Stimulated activated CD4-positive, alpha-beta T cell treated with anti-CD3 and anti-CD28 coated beads, TNF-alpha, amount 100 ng/mL, for 24 hours (primary cell): ENCODE data around the gene RUNX1.

Experiments used
- DNase-seq, 3 experiments: peaks; one replicate each; pipeline ENCODE4 v3.0.0-alpha.2; 2020; ENCODE audit warnings: low read depth in 3 of 3

RUNX1 gene

DNA sequence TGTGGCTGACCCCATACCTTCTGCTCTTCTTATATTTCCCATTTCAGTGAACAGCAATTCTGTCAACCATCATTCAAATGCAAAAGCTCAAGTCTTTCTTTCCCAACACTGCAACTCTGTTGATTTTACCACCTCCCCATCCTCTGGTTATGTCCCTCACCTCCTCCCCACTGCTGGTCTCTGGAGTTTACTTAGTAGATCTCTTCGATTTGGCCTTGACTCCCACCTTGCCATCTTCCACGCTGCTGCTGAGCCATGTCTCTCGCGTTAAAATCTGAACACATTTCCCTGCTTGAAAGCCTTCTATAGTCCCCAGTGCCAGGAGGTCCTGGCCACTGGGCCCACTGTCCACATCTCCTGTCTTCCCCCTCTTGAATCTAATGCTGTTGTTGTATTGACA lies 125.5 kb downstream of the RUNX1 start:
- no peak for DNase-seq

DNA sequence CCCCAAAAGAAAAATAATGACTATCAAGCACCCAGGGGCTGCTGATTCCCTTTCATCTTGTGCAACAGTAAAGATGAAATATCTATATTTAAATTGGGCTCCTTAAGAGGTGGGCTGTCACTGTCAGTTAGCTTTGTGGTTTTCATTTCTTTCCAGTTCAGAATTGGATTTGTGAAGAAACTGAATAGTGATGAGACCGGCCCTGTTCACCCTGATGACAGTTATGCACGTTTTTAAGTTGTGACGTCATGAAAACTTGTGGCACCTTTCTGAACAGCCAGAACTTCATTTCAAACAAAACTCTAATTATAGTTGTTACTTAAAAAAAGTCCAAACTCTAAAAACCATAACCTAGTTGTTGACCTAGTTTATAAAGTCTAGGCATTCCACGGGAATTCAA lies 125.9 kb downstream of the RUNX1 start:
- DNase-seq: no peak

DNA sequence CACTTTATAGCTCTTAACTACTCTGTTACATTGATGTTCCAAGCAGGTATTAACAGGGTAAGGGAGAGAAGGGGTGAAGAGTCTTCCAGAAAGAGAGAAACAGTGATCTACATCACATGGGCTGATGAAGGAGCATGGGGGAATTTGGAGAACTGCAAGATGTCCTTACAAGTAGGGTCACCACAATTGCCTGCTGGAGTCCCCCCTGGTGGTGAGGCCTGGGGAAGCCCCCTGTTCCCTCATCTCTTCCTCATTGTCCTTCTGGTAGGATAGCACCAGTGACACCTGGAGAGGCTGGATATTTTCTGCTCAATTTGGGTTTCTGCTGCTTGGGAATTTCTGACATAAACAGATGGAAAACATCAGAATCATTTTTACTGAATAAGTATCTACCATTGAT lies 126.6 kb downstream of the RUNX1 start:
- DNase-seq: no peak

DNA sequence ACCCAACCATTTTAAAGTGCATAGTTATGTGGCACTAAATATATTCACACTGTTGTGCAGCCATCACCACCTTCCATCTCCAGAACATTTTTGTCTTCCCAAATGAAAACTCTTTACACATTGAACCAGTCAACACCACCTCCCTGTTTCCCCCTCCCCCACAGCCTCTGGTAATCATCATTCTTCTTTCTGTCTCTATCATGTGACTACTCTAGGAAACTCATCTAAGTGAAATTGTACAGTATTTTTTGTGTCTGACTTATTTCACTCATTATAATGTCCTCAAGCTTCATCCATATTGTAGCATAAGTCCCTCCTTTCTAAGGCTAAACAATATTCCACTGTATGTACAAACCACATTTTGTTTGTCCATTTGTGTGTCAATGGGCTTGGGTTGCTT lies 128.0 kb downstream of the RUNX1 start:
- DNase-seq: no peak

DNA sequence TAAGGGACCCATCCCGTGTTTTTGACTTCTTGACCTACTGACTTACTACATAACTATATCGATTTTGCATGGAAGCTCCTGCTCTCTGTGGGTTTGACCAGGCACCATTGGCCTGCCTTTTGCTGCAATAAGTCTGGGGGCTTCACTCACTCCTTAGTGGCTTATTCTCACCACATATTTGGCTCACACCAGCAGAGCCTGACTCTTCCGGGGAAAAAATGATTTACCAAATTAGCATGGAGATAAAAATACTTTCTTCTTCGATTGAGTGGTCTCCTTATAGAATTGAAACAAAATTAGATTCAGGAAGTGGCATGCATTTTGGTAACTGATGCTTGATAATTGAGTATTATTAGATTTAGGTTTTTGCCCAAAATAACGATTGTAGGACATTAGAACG lies 129.7 kb downstream of the RUNX1 start:
- no peak for DNase-seq

DNA sequence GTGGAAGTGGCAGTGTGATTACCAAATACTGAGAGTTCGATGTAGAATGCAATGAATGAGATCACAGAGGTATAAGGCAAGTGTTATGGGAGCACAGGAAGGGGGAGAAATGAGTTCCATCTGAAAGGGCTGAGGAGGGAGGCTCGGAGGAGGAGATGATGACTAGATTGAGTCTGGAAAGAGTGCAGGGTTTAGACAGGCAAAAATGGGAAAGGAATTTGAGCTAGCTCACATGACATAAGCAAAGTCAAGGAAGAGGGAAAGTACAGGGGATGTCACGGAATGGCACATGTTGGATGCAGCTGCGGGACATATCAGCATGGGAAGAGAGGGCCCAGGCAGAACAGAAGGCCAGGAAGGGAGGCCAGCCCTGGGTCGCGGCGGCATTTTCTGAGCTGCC lies 132.7 kb downstream of the RUNX1 start:
- DNase-seq: no peak

DNA sequence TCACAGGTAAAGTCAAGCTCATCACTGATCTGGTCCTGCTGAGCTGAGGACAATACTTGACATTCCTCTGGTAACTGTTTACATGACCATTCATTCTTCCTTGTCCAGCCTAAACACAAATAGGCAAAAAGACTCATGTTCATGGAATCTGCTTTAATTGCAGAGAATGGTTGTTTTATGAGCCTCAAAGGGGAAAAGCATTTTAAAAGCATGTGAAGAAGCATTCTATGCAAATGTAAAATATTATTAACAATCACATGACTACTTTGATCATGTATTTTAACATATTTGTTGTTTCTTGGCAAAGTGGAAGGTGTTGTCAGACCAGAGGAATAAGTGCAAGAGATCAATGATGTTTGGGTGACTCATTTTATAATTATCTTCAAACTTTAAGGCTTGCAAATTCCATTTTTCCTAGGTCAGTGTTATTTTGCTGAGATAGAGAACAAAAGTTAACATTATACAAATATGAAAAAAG lies 133.7 kb downstream of the RUNX1 start:
- no peak for DNase-seq

DNA sequence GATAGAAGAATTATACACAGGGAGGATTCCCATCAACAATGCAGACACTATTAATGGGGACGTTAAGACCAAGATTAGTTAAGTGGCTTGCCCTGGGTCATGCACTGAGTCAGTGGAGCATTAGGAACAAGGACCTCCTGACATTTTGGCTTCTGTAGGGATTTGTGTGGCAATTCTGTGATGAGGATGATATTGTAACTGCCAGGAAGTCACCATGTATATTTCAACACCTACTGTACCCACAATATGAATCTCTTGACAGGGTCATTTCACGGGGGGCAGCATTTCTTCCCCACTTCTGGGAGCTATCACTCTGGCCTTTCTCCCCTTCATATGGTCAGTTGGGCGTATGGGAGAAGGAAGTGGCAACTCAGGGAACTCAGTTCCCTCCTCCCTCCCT lies 134.9 kb downstream of the RUNX1 start:
- DNase-seq: no peak

DNA sequence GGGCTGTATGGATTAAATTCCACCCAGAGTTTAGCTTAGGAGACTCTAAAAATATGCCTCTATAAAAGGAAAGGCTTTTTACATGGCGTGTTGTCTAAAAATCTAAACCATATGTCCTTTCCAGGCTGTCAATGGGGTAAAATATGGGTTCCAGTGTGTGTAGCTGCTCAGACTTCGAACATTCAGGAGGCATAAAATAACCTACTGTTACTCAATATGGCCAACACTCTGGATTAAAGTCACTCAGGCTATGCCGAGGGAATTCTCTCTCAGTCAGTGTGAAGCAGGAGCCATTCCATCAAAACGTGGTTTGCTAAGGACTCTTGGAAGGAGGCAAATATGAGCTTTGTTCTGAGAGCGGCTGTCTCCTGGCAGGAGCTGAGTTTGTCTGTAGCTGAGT lies 135.3 kb downstream of the RUNX1 start:
- no peak for DNase-seq

DNA sequence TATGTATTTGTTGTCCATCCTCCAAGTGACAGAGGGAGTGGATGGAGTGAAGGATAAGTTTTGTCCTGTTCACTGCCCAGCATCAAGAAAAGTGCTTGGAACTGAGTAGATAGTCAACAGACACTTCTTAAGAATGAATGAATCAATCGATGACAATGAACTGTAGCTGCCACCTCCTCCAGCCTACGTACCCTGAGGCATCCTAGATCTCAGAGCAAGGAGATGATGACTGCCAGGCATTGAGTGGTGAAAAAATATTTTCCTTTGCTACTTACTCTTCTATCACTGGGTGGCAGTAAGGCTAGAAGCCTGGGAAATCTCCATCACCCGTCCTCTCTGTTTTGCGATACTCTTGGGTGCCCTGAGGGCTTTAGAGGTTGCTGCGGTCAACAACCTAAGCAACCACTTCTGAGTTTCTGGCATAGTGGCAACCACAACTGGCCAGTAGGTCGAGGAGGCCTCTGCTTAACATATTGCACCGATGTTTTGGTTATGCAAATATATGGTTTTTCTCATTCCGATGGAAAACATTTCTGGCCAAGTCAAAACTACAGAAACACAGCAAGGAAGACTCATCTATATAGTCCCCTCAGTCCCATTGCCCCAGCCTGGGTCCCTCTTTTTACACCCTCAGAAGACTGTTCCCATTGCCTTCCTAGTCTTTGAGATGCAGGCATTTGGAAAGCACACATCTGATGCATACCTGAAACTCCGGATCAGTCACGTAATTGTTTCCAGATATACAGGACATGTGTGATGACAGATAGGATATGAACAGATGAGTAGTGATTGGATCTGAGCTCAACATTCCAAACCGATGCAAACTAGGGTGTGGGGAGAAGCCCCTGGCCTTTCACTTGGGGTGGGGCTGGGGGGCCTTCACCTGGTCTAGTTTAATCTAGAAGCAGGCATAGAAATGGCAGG lies 136.8 kb downstream of the RUNX1 start:
- DNase-seq: no peak

DNA sequence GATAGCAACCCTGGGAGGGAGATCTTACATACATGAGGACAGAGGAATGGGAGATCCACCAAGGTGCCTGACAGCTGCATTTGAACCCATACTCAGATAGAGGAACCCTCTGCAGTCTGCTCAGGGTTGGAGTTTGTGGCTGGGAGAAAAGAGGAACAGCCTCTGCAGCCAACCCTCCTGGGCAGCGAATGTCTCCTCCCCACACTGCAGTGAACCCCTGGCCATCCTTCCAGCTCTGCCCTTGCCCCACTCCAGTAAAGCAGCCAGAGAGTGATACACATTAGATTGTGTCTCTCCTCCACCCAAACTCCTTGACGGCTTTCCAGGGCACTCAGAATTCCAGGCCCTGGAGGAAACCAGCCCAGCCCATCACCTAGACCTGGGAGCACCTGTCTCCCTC lies 137.7 kb downstream of the RUNX1 start:
- no peak for DNase-seq

DNA sequence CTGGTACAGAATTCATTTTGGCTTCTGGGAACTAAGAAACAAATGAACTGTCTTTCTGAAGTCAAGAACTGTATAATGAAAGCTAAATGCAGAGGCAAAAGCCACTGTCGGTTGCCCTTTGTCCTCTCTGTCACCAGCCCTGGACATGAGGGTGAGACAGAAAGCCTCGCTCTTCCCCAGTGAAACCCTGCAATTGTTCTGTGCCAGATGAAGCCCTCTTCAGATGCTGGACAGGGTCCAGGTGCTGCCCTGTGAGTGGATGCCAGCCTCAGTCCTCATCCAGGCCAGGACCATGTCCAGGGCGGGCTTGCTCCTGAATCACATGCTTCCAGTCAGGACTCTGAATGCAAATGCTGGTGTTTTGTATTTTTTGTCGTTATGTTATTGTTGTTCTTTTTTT lies 138.7 kb downstream of the RUNX1 start:
- DNase-seq: no peak

DNA sequence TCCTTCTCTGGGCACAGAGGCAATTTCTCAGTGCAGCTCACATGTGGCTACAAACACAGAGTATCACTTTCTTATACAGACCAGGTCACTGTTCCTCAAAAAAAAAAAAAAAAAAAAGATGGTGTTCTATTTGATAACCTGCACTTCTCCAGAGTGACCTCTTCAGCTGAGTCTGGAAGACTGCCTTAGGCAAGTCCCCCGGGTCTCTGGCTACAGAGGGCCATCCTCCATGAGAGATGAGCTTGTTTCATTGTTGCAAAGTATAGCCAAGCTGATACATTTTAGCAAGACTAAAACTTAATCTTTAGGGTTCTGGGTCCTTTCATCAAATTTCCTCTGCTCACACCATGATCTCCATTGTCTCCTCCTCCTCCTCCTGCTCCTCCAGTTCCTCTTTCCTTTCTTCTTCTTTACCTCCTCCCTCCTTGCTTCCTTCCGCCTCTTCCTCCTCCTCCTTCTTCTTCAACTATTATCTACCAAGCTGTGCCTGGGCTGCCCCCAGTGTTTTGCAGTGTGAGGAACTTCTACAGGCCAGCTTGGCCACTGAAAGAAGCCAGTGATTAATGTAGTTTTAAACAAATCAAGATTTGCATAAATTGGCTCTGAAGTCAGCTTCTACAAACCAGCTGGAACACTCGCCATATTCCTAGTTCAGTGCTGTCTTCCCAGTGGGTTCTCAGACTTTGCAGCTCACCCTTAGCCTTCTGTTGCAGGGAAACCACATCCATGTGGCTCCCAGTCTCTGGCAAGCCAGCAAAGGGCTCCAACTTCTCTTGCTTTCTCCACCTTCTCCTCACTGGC lies 139.4 kb downstream of the RUNX1 start:
- no peak for DNase-seq

DNA sequence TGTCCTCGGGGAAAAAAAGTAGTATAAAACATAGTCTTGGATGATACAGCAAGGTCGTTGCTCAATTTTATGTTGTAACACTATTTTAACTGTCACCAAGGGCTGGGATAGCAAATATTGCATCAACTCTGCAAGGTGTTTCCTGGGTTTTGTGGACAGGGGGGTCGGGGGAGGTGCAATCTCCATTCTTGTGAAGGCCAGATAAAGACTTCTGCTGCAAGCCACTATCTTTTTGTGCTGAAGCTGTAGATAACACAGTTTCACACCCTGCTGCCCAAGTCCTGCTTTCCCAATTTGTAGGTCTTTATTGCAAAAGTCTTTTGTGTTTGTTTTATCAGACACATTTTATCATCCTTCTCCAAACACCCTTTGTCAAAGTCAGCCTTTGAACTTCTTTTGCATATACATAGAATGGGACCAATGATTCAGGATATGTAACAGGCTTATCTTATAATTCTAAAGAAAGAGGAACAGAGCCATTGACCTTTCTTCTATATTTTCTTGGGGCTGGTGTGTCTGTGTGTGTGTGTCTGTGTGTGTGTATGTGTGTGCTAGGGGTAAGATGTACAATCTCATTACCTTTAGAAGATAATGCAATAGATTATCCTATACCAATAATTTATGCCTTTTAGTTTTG lies 140.6 kb downstream of the RUNX1 start:
- no peak for DNase-seq

DNA sequence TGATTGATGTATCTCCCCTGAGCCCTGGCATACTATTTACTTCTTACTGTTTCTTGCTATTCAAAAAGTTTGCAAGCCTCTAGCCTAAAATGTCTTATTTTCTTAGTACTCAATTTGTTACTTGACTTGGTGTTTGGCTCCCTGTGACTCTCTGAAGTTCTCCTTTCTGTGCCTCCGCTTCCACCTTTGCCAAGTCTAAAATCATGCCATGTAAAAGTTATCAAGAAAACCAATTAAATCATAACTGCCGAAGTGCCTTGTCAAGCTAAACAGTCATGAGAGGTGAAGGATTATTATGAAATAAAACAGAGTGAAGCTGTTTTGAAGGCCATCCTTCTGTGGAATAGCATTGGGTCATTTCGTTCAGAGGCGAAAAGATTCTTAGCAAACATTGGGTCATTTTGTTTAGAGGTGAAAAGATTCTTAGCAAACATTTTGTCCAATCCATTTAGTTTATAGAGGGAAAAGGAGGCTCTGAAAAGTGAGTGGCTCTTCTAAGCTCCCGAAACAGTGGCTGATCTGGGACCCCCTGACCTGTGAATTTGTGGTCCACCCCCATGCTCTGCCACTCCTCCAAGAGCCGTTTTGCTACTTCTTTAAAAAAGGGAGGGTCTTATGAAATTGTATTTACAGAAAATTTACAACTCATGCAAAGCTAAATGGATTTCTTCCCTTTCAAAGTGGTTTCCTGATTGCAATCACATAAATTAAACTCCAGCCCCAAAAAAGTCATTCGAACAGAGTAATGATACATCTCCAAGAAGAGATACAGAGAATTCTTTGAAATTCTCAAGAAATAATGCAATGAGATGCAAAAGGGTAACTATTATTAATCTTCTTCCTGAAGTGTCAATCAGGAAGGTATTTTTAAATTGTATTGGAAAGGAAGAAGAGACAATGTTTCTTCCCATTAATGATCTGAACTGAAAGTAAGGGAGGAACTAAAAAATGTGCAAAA lies 141.4 kb downstream of the RUNX1 start:
- no peak for DNase-seq

DNA sequence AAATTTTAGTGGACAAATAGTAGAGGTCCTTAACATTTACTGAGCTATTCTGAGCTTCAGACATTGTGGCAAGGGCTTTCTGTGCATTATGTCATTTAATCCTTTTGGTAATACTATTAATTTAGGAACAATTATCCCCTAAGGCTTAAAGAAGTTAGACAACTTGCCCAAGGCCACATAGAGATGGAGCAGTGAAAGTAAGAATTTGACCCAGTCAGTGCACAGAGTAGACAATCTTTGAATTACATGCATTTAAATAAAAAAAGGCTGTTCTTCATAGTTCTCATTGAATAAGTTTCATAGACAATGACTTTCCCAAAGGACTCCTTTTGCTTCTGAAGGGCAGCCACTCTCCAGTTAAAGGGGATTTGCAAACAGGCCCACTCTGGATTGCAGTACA lies 142.7 kb downstream of the RUNX1 start:
- no peak for DNase-seq

DNA sequence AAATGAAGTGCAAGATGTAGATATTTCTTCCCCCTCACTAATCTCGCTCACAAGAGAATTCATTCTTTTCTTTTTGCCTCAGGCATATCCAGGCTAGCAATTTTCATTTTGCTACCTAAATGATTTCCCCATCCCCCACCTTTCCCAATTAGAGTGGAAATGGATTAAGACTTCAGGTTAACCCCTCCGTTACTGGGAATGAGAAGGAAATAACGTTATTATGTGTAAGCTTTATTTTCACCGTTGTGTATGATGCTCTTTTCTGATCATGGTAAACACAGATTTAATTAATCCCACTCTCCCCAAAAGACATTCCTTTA lies 143.9 kb downstream of the RUNX1 start:
- no peak for DNase-seq

DNA sequence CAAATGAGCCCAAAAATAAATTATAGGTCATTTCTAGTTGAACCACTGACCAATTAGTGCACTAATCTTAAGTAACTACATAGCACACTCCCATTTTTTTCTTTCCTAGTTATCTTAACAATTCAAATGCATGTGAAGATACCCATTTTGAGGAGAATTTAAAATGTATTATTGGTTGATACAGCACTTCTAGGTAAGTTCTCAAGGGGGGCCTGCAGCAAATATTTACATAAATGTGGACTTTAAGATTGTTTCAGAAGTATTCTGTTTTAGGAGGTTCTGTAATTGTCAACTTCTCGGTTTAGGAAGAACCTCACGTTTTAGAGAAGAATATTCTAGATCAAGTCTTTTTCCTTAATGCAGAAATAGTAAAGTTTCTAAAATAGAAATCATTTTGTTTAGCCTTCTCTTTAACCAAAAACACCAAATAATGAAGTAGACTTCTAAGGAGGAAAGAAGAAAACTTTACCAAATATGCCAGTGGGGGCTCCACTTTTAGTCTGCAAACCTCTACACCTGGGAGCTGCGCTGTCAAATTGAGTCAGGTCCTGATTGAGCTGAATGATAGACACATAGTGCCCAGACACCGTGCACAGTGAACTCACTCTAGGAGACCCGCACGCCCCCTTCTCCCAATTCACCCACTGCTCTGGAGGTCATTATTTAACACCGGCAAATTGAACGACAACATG lies 144.4 kb downstream of the RUNX1 start:
- DNase-seq: no peak

DNA sequence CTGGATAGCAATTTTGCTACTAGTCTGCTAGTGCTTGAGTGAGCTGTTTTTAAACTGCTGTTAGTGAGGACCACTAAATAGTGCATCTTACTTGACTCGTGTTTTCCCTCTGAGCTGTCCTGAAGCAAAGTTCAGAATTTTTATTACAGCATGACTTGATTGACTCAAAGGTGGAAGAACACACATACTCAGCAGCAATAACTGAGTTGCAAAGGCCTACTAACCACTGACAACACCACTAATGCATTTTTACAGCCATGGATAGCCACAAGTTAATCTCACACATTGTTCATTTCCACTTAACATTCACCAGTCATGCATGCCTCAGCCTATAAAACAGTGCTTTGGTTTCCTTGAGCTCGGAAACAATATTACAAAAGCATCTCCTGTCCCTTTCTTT lies 148.7 kb downstream of the RUNX1 start:
- DNase-seq: no peak

DNA sequence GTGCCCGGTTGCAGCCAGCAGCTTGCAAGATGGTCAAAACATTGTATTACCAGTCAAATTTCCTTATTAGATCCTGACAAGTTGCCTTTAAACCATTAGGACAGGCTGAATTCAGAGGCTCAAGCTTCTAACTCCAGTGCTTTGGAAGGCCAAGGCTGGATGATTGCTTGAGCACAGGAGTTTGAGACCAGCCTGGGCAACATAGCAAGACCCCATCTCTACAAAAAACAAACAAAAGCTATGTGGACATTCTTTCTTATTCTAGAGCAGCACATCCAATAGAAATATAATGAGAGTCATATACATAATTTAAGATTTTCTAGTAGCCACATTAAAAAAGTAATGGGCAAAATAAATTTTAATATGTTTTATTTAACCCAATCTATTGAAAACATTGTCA lies 149.3 kb downstream of the RUNX1 start:
- DNase-seq: no peak

DNA sequence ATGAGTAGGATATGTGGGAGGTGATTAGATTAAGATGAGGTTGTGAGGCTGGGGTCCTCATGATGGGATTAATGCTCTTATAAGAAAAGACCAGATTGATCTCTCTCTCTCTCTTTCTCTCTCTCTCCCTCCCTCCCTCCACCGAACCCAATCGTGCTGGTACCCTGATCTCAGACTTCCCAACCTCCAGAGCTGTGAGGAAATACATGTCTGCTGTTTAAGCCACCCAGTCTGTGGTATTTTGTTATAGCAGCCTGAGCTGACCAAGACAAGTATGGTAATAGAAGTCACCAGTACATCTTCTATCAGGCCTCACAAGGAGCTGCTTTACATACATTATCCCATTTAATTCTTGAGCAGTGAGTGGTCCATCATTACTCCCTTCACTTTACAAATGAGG lies 149.8 kb downstream of the RUNX1 start:
- no peak for DNase-seq
